ENCODE data around the gene MED17.

MED17 gene

DNA sequence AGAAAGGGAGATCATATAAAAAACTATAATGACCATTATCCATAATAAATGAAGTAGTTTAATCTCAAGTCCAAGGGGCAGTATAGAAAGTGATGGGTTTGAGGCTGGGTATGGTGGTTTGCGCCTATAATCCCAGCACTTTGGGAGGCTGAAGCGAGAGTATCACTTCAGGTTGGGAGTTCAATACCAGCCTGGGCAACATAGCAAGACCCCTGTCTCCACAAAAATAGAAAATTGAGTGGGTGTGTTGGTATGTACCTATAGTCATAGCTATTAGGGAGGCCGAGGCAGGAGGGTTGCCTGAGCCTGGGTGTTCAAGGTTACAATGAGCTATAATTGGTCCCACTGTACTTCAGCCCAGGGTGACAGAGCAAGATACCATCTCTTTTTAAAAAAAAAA, 23.9 kb downstream of the MED17 start:
- DNase-seq, result no peak
- in situ Hi-C loops (cut with MboI; ENCODE audit: low pct_unique_long_range_greater_than_20kb, low sequenced_read_pairs), result no loop called here

DNA sequence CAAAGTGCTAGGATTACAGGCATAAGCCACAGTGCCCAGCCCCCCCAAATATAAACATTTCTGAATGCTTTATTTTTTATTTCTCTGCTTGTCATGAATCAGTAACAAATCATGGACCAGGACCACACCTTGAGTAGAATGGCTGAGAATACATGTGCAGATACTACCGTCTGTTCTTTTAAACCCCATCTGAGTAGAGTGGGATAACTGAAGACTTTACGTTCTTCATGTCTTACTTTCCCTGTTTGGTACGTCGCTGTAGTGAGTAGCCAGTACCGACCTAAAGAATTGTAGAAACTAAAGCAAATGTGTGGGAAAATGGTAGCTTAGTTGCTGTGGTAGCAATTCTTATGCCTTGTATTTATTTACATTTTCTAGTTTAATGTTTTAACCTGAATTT, 29.9 kb downstream of the MED17 start:
- no peak for DNase-seq
- in situ Hi-C loops (cut with MboI; ENCODE audit: low pct_unique_long_range_greater_than_20kb, low sequenced_read_pairs), result no loop called here

DNA sequence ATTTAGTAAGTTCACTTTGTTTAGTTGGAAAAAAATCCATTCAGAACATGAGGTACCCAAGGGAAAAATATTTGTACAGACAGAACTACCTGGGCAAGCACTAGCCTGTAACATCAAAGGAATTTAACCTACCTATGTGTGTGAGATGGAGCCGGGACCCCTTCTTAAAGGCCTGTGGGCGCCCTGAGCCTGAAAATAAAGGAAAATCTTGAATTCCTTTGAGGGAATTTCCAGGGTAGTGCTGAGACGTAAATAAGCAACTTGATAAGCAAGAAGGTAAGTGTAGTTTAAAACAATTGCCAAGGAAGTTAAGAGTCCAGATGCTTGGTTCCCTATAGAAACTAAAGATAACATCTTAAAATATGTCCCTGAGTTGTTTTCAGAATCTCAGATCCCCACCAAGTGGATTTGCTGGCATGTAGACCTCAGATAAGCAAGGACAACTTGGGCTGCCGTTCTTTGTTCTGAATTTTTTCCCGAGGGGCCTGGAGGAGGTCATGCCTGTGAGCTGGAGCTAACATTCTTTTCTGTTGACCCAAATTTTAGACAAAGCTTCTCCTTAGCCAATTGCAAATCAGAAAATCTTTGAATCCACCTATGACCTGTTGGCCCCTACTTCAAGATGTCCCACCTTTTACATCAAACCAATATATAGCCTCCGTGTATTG, 31.0 kb downstream of the MED17 start:
- DNase-seq, result no peak
- in situ Hi-C loops (cut with MboI; ENCODE audit: low pct_unique_long_range_greater_than_20kb, low sequenced_read_pairs), result no loop called here

DNA sequence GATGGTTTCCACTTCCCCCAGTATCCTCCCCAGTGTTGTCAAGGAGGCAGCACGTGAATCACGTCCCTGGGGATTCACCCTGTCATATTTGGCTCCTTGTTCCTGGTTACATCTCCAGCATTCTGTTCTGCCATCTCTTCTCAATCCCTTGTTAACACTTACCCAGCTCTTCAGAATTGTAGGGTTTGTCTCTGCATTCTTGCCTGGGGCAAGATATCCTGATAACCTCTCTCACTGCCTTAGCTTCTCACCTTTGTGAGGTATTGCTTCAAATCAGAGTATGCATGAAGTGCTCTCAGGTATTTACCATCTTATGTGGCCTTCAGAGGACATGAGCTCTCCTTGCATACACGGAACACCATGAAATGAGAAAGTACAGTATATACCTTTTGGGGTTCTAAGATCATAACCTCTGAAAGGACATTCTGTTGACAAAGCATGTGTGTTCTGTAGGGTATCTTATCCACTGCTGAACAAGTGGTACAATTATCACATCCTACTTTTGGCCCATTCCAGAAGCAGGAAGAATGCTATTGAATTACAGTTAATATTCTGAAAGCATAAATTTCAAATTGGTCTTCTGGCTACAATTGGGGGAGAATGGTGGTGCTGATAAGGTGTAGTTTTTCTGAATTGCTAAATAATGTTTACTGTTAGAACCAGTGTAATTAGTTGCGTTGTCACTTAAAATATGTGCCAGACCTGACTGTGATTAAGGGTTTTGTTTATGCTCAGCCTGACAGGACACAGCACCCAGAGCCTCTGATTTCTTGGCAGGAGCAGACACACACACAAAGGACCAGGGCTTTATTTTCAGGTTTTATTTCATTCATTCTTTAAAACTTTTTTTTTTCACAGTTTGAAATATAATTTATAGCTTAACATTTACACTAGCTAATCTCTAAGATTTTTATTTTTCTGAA, 33.6 kb downstream of the MED17 start:
- in situ Hi-C loops (cut with MboI; ENCODE audit: low pct_unique_long_range_greater_than_20kb, low sequenced_read_pairs), result no loop called here
- no peak for DNase-seq

DNA sequence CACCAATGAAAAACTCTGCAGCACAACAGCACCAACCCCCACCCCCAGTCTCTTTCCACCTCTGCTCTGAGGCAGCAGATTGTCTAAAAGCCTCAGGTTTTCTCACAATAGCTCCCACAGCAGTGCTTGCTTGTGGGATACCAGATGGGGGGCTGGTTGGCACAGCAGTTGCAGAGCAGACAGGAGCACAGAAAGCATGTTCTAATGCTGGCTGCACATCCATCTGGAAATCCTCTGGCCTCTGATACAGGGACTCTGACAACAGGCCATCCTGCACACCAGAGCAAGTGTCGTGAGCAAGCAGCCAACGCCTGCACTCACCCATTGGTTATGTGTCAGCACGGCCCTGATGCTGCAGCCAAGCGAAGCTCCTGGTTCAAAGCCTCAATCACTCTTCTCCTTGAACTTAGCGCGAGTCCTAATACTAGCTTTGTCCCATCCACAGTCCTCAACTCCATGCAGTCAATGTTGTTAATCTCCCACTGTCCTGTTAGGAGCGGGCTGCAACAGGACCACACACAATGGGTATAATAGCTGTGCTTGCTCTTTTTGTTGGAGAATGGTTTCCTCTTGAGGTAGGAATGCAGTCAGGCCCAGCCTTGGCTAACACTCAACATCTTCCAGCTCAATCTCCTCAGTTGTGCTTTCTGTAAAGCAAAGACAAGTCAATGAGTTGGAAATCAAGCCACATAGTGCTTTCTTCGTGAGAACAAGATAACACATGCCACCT, 36.0 kb downstream of the MED17 start:
- in situ Hi-C loops (cut with MboI; ENCODE audit: low pct_unique_long_range_greater_than_20kb, low sequenced_read_pairs), result no loop called here
- DNase-seq, result no peak

DNA sequence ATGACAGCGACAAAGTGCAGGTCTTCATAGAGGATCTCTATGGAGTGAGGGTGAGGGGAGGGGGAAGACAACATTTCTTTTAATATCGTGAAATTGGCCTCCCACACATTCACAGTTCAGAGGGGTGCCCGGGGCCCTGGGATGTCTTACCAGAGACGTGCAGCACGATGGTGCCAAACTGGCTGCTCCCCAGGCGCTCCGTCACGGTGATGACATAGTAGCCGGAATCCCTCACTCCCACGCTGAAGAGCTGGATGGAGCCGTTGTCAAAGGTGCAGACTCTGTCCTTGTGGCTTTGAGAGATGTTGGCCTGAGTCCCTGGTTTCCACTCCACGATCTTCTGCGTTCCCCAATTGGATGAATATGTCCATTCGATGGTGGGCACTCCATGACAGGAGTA, 36.8 kb downstream of the MED17 start:
- DNase-seq, result no peak
- in situ Hi-C loops (cut with MboI; ENCODE audit: low pct_unique_long_range_greater_than_20kb, low sequenced_read_pairs), result no loop called here

DNA sequence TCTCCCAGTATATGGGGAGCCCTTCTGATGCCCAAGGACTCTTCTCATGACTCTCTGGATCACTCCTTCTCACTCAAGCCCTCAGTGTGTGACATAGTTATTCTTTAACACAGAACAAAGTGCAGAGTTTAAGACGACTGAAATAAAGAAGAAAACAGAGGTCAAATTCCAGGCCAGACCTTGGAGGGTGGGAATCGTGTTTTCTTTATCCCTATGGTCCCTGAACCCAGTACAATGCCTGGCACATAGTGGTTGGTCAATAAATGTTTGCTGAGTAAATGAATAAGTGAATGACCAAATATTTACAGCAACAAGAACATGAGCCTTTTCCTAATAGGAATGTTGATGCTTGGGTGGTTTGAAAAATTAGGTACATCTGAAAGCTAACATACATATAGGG, 37.5 kb downstream of the MED17 start:
- in situ Hi-C loops (cut with MboI; ENCODE audit: low pct_unique_long_range_greater_than_20kb, low sequenced_read_pairs), result no loop called here
- DNase-seq, result no peak

DNA sequence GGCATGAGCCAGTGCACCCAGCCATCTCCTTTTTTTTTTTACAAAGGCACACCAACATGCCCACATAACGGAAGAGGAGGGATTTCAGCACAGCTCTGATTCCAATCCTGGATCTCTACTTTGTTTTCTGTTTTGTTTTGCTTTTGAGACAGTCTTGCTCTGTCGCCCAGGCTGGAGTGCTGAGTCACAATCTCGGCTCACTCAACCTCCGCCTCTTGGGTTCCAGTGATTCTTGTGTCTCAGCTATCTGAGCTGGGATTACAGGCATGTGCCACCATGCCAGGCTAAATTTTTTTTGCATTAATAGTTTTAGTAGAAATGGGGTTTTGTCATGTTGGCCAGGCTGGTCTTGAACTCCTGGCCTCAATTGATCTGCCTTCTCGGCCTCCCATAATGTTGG, 38.3 kb downstream of the MED17 start:
- in situ Hi-C loops (cut with MboI; ENCODE audit: low pct_unique_long_range_greater_than_20kb, low sequenced_read_pairs), result no loop called here
- DNase-seq, result no peak

DNA sequence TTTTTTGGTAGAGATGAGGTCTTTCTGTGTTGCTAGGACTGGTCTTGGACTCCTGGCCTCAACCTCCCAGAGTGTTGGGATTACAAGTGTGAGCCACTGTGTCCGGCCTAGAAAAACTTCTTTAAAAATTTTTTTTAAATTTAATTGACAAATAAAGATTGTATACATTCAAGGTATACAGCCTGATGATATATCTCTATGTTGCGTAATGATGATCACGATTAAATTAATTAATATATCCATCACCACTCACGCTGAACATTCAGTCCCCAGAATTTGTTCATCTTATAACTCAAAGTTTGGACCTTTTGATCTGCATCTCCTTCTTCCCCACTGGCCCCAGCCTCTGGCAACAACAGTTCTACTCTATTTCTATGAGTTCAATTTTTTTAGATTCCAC, 39.1 kb downstream of the MED17 start:
- in situ Hi-C loops (cut with MboI; ENCODE audit: low pct_unique_long_range_greater_than_20kb, low sequenced_read_pairs), result no loop called here
- DNase-seq, result no peak

DNA sequence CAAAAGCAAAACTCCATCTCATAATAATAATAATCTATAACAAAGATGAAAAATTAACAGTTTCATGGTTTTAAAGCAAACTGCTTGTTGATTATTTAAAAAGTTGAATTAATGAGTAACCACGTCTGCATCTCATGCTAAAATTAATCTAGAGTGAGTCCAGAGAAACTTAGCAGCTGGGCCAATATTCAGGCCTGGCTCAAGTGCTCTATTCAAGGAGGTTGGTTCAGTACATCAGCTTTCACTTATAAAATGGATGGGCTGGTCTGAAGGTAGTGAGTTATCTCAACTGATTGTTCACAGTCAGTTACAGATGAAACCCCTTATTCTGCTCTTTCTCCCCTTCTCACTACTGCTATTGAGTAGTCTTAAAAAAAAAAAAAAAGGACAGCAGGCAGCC, 43.3 kb downstream of the MED17 start:
- DNase-seq, result no peak
- in situ Hi-C loops (cut with MboI; ENCODE audit: low pct_unique_long_range_greater_than_20kb, low sequenced_read_pairs), result no loop called here

DNA sequence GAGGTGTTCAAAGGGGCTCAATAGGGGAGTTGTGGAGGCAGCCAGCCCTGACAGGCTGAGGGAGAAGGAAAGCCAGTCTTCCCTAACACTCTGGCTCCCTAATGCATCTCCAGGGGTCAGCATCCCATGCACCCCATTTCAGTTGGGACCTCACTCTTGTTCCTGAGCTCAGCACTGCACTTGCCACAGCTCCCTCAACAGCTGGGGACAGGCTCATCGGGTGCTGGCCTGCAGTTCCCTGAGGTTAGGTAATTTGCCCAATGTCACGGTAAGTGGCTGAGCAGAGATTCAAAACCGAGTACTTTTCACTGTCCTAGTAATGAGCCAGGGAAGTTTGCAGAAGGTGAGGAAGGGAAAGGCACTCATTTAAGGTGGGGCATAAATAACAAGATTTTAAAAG, 45.5 kb downstream of the MED17 start:
- DNase-seq, result no peak
- in situ Hi-C loops (cut with MboI; ENCODE audit: low pct_unique_long_range_greater_than_20kb, low sequenced_read_pairs), result no loop called here

DNA sequence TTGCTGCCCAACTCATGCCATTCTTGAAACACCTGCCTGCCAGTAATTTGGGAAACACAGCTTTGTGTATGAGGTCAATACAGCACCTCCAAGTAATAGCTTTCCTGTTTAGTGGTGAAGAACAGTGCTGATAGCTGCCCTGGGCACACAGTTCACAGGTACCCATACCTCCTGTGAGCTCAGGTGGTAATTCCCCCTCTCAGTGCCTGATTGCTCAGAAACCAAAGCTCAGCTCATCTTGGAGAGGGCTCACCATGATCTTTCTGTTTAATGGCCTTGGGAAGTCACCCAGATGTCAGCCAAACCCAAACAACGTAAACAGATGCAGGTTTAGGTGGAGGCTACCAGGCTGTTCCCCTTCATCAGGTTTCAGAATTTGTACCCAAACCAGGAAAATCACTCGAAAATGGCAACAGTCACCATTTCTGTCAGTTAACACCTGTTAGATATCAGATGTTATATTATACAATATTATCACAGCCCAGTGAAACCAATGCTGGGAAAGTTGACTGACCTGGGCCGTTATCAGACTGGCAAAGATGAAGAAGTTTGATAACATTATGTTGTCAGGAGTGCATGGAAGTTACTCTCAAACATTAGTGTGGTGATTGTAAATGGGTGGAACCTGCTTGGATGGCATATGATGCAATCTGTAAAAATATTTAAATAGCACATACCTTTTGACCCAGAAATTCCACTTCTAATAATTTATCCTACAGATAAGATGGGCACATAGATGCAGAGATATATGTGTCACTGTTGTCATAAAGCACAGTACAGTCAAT, 47.5 kb downstream of the MED17 start:
- DNase-seq, result no peak
- in situ Hi-C loops (cut with MboI; ENCODE audit: low pct_unique_long_range_greater_than_20kb, low sequenced_read_pairs), result no loop called here

DNA sequence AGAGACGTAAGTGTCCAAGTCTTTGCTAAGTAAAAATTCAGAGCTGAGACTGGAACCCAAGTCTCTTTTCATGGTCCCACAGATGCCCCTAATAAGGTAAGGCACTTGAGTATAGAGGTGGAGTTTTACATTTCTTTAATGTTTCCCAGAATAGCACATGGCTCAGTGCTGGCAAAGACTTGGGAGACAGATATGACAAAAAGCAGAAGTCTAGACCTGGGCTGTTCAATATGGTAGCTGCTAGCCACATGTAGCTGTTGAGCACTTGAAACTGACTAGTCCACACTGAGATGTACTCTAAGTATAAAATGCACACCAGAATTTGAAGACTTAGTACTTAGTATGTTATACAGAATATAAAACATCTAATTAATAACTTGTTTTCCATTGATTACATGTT, 48.7 kb downstream of the MED17 start:
- DNase-seq, result peak; percentile 21
- in situ Hi-C loops (cut with MboI; ENCODE audit: low pct_unique_long_range_greater_than_20kb, low sequenced_read_pairs), result no loop called here

DNA sequence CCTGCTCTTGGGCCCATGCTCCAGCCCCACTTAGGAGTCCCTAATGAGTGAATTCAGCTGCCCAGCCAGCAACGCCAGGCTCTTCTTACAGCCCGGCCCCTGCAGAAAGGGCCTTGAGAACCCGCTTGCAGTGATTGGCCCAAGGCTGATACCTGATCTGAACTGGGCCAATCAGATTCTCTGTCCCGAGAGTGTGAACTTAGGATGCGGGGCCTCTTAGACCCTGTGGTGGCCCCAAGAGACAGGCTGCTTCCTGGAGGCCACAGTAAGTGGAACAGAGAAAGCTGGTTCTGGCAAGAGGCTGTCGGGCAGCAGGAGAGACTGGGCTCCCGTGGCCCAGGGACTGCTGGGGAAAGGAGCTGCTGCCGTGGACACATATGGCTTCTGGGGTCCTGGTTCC, 54.9 kb downstream of the MED17 start:
- DNase-seq, result no peak
- in situ Hi-C loops (cut with MboI; ENCODE audit: low pct_unique_long_range_greater_than_20kb, low sequenced_read_pairs), result no loop called here

DNA sequence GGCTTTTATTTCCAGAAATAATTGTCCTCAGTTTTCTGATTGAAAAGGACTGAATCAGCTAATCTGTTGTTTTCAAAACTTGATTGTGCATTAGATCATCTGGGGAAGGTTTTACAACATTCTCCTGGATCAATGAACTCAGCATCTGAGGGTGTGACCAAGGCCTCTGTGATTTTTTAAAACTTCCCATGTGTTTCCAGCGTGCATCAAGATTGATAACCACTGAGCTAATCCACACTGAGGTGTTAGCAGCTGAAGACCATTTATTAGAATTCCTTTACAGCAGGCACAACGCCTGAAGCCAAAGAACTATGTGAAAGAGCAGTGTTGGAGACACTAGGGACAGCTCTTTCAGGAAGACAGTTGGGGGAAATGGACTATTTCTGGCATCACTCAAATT, 56.1 kb downstream of the MED17 start:
- in situ Hi-C loops (cut with MboI; ENCODE audit: low pct_unique_long_range_greater_than_20kb, low sequenced_read_pairs), result no loop called here
- no peak for DNase-seq

DNA sequence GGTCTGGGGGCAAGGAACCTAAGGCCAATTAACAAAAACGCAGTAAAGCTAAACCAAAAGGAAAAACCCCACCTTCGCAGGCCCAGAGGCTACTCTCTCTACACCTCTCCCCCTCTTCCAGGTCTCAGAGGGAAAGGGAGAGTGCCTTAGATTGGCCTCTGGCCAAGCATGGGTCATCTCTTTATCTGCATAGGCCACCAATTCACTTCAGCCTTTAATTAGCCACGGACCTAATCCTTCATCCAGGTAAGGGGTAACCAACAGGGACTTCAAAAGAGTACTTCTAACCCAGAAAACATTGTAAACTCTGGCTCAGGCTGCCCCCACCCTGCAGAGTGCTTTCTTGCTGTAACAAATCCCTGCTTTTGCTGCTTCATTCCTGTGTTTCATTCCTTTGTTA, 56.9 kb downstream of the MED17 start:
- no peak for DNase-seq
- in situ Hi-C loops (cut with MboI; ENCODE audit: low pct_unique_long_range_greater_than_20kb, low sequenced_read_pairs), result no loop called here

DNA sequence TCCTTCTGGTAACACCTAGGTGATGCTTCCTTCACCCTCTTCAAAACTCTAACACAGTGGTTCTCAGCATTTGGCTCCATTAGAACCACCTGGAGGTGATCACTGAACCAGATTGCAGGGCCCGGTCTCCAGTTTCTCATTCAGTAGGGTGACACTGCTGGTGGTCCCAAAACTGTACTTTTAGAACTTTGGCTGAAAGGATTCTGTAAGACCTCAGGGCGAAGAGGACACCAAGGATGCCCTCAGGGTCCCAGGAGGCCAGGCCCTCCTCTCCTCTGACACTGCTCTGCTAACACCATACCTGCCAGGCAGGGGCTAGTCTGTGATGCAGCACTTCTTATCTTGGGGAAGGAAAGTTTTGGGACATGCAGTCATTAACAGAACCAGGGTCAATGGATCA, 57.4 kb downstream of the MED17 start:
- in situ Hi-C loops (cut with MboI; ENCODE audit: low pct_unique_long_range_greater_than_20kb, low sequenced_read_pairs), result no loop called here
- no peak for DNase-seq

DNA sequence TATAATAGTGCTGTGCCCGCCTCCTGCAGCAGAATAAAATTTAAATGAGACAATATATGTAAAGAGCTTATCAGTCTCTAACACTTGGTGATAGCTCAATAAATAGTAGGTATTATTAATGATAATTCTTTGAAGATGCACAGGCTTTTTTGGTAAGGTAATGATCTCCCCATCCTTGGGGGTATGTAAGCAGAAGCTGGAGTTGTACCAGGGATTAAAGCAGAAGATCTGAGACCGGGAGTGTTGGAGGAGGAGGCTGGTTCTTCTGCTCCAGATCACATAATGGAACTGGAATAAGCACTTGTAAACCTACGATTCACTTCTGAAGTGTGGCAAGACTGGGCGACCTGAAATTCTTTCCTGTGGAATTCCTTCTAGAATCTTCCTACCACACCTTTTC, 58.0 kb downstream of the MED17 start:
- in situ Hi-C loops (cut with MboI; ENCODE audit: low pct_unique_long_range_greater_than_20kb, low sequenced_read_pairs), result no loop called here

DNA sequence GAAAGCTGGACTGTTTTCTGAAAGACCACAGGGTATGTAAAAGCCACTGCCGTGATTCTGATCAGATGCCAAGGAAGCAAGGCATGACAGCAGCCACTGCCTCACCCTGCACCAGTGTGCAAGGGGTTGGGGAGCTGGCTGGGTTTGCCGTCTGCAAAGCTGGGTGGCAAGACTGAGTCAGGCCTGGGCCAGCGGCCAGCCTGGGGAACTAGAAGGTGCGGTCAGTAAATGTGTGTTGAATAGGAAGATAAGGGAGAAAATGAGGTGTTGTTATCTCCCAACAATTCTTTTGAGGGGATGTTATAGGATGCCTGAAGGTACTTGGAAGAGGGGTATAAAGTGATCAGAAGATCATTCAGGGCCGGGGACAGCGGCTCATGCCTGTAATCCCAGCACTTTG, 58.4 kb downstream of the MED17 start:
- in situ Hi-C loops (cut with MboI; ENCODE audit: low pct_unique_long_range_greater_than_20kb, low sequenced_read_pairs), result no loop called here
- no peak for DNase-seq

More for the DNA sequence above, 58.0 kb downstream of the MED17 start:
- DNase-seq, result no peak

All from KBM-7 (cell line).